ENCODE results near the gene OCA2.
"Not testable (repeated sequence)": the region's sequence is repeated elsewhere in the genome, so short reads cannot be mapped to it uniquely, and the experiment has no call there.

The OCA2 gene

DNA sequence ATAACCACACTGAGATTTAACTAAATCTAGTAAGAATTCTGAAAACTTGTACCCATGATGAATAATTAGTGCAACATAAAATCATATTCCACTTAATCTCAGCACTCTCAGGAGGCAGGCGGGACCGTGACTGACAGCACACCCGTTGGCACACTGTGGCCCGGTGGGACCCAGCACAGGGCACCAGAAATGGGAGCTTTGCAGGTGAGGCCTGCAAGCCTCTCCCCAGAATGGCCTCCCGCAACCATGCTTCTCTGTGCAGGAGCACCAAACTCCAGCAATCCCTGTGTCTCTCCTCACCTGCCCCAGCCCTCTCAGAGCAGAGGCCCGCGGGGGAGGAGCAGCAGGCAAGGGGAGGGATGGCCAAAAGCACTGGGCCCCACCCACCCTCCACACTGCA, 31.5 kb upstream of the OCA2 start:
- WGBS: 96% methylated on average over 7 of the region's 7 CpGs
- Histone ChIP-seq H3K4me3 (ENCODE audit: low read length) (no peak overlapping the region), H3K27ac (ENCODE audit: low read depth, low read length) (no peak overlapping the region), H3K36me3 (ENCODE audit: insufficient read depth, low read length) (peaks cover 75% of the 10 kb centered on the region), H3K4me1 (ENCODE audit: insufficient read depth, low read length) (0 out of 2 replicates have a peak, but pooled peaks cover 4% of the 10 kb centered on the region), H3K27me3 (ENCODE audit: insufficient read depth, low read length) (no peaks in the 10 kb centered on the region), H3K9ac (ENCODE audit: low read depth, low read length) (no peak overlapping the region), H3K9me3 (ENCODE audit: insufficient read depth, low read depth, low read length) (no peaks in the 10 kb centered on the region)

DNA sequence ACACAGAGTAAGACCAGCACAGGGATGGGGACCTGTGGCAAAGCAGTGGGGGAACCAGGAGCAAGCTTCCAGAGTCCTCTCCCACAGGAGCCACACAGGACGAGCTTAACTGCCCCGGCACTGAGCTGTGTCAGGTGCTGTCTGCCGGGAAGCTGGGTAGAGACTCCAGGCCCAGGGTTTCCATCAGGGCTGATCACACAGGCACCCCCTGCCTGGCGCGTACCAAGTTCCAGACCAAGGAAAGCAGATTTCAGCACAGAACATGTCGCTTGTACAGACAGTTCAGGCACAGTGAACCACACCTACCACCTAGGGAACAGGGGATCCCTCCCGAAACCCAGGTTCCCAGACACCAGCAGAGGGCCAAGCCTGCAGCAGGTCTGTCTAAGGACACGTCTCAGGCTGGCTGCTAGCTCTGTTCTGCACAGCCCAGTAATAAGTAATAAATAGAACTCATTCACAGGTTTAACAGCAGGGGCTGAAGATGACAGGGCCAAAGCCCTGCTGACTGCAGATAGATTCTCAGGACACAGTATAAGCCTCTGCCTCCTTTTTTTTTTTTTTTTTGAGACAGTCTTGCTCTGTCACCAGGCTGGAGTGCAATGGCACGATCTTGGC, 30.2 kb upstream of the OCA2 start:
- H3K9ac ChIP-seq (ENCODE audit: low read depth, low read length): no peak overlapping the region
- WGBS: 97% methylated on average over 9 of the region's 9 CpGs
- no peaks in the 10 kb centered on the region for H3K27me3 ChIP-seq (ENCODE audit: insufficient read depth, low read length)
- H3K4me1 ChIP-seq (ENCODE audit: insufficient read depth, low read length): no peaks in the 10 kb centered on the region
- H3K27ac ChIP-seq (ENCODE audit: low read depth, low read length): no peak overlapping the region
- H3K9me3 ChIP-seq (ENCODE audit: insufficient read depth, low read depth, low read length): no peaks in the 10 kb centered on the region
- H3K36me3 ChIP-seq (ENCODE audit: insufficient read depth, low read length): peaks cover 75% of the 10 kb centered on the region
- H3K4me3 ChIP-seq (ENCODE audit: low read length): no peak overlapping the region

DNA sequence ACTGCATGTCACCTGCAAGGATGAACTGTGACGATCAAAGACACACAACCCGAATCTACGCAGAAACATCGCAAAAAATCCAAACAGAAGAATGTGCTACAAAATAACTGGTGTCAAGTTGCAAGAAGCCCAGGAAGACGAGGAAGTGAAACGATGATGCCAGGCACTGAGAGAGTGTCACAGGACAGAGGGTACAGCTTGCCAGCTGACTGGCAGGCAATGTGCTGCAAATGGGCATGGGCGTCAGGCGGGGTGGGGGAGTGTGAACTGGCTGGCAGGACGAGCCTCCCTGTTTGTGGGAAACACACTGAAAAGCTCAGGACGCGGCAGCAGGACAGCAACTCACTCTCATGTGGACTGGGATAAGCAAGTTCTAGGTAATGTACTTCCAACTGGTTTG, 28.9 kb upstream of the OCA2 start:
- H3K27me3 ChIP-seq (ENCODE audit: insufficient read depth, low read length): no peaks in the 10 kb centered on the region
- no peak overlapping the region for H3K4me3 ChIP-seq (ENCODE audit: low read length)
- no peaks in the 10 kb centered on the region for H3K4me1 ChIP-seq (ENCODE audit: insufficient read depth, low read length)
- H3K9me3 ChIP-seq (ENCODE audit: insufficient read depth, low read depth, low read length): no peaks in the 10 kb centered on the region
- 94% methylated on average over 11 of the region's 11 CpGs for WGBS
- no peak overlapping the region for H3K27ac ChIP-seq (ENCODE audit: low read depth, low read length)
- H3K36me3 ChIP-seq (ENCODE audit: insufficient read depth, low read length): peaks cover 71% of the 10 kb centered on the region
- no peak overlapping the region for H3K9ac ChIP-seq (ENCODE audit: low read depth, low read length)

DNA sequence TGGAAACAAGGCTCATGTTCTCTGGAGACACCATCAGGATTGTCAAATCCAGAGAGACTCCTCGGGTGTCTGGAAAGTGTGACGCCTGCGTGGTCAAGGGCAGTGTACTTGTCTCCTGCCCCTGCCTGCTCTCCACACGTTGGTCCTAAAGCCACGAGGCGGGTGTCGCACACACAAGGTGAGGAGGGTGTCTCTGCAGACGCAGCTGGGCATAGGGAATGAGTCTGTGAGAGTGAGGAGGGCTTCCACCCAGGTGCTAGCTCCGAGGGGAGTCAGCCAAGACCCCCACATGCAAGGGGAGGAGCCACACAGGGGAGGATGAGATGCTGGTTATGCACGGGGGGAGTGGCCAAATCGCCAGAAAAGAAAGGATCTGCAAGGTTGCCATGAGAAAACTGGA, 27.9 kb upstream of the OCA2 start:
- peaks cover 66% of the 10 kb centered on the region for H3K36me3 ChIP-seq (ENCODE audit: insufficient read depth, low read length)
- no peak overlapping the region for H3K9ac ChIP-seq (ENCODE audit: low read depth, low read length)
- H3K4me1 ChIP-seq (ENCODE audit: insufficient read depth, low read length): no peaks in the 10 kb centered on the region
- H3K27me3 ChIP-seq (ENCODE audit: insufficient read depth, low read length): no peaks in the 10 kb centered on the region
- no peak overlapping the region for H3K4me3 ChIP-seq (ENCODE audit: low read length)
- no peak overlapping the region for H3K27ac ChIP-seq (ENCODE audit: low read depth, low read length)
- 86% methylated on average over 11 of the region's 11 CpGs for WGBS
- no peaks in the 10 kb centered on the region for H3K9me3 ChIP-seq (ENCODE audit: insufficient read depth, low read depth, low read length)

DNA sequence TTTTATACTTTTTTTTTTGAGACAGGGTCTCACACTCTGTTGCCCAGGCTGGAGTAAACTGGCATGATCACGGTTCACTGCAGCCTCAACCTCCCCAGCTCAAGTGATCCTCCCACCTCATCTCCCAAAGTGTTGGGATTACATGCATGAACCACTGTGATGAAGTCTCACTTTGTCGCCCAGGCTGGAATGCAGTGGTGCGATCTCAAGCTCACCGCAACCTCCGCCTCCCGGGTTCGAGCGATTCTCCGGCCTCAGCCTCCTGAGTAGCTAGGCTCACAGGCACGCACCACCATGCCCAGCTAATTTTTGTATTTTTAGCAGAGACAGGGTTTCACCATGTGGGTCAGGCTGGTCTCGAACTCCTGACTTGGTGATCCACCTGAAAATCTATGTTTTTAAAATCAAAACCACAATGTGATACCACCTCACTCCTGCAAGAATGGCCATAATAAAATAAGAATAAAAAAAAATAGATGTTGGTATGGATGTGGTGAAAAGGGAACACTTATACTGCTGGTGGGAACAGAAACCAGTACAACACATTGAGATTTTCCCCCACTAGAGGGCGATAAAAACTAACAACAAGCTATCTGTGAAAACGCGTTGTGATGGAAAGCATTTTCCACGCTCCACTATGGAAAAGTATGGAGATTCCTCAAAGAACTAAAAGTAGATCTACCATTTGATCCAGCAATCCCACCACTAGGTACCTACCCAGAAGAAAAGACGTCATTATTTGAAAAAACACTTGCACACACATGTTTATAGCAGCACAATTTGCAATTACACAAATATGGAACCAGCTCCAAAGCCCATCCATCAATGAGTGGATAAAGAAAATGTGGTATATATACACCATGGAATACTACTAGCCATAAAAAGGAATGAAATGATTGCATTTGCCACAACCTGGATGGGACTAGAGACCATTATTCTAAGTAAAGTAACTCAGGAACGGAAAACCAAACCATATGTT, 26.8 kb upstream of the OCA2 start:
- Histone ChIP-seq H3K27me3 (ENCODE audit: insufficient read depth, low read length) (no peaks in the 10 kb centered on the region), H3K4me1 (ENCODE audit: insufficient read depth, low read length) (no peaks in the 10 kb centered on the region), H3K27ac (ENCODE audit: low read depth, low read length) (no peak overlapping the region), H3K9me3 (ENCODE audit: insufficient read depth, low read depth, low read length) (no peaks in the 10 kb centered on the region), H3K36me3 (ENCODE audit: insufficient read depth, low read length) (peaks cover 60% of the 10 kb centered on the region), H3K4me3 (ENCODE audit: low read length) (no peak overlapping the region), H3K9ac (ENCODE audit: low read depth, low read length) (no peak overlapping the region)
- WGBS: 77% methylated on average over 17 of the region's 17 CpGs

DNA sequence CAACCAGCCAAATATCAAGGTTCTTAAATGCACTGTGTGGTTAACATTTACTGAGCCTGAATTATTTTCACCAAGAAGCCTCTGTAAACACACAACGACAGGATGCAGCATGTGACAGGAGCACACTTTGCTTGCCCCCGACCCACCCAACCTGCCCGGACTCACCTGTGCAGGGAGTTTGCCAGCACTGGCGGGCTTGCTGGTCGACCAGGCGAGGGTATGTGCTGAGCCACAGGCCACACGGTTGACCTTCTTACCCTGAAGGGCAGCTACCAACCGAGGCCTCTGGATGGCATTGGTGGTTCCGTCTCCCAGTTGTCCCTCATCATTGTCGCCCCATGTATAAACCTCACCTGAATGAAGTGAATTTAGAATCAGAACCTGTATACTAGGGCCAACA, 25.7 kb upstream of the OCA2 start:
- H3K9ac ChIP-seq (ENCODE audit: low read depth, low read length): no peak overlapping the region
- WGBS: 94% methylated on average over 10 of the region's 10 CpGs
- peaks cover 61% of the 10 kb centered on the region for H3K36me3 ChIP-seq (ENCODE audit: insufficient read depth, low read length)
- H3K4me1 ChIP-seq (ENCODE audit: insufficient read depth, low read length): no peaks in the 10 kb centered on the region
- no peaks in the 10 kb centered on the region for H3K9me3 ChIP-seq (ENCODE audit: insufficient read depth, low read depth, low read length)
- no peak overlapping the region for H3K27ac ChIP-seq (ENCODE audit: low read depth, low read length)
- no peaks in the 10 kb centered on the region for H3K27me3 ChIP-seq (ENCODE audit: insufficient read depth, low read length)
- H3K4me3 ChIP-seq (ENCODE audit: low read length): no peak overlapping the region

DNA sequence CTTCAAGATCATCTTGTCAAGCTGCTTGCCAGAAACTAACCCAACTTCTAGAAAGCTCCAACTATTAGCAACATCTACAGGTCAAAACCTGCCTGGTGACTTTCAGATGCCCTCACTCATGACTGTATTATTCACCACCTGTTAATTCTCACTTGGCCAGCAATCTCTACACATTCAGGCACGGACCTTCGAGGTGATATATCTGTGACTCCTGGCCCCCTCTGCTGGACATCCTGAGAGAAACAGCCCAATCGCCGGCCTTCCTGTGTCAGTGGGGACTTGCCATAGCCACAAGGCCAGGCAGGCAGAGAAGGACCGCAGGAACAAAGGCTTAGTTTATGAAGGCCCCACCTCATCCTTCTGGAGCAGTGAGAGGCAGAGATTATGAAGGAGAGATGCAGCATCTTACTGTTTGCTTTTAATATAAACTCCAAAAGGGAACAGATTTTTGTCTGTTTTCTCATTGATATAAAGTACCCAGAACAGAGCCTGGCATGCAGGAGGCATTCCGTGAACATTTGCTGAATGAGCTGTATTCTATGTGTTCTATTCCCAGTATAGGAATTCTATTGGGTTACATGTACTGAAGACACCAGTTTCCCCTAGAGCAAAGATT, 24.4 kb upstream of the OCA2 start:
- H3K4me3 ChIP-seq (ENCODE audit: low read length): no peak overlapping the region
- H3K27me3 ChIP-seq (ENCODE audit: insufficient read depth, low read length): no peaks in the 10 kb centered on the region
- H3K27ac ChIP-seq (ENCODE audit: low read depth, low read length): no peak overlapping the region
- no peak overlapping the region for H3K9ac ChIP-seq (ENCODE audit: low read depth, low read length)
- 56% methylated on average over 6 of the region's 6 CpGs for WGBS
- no peaks in the 10 kb centered on the region for H3K4me1 ChIP-seq (ENCODE audit: insufficient read depth, low read length)
- H3K9me3 ChIP-seq (ENCODE audit: insufficient read depth, low read depth, low read length): no peaks in the 10 kb centered on the region
- H3K36me3 ChIP-seq (ENCODE audit: insufficient read depth, low read length): peaks cover 62% of the 10 kb centered on the region

DNA sequence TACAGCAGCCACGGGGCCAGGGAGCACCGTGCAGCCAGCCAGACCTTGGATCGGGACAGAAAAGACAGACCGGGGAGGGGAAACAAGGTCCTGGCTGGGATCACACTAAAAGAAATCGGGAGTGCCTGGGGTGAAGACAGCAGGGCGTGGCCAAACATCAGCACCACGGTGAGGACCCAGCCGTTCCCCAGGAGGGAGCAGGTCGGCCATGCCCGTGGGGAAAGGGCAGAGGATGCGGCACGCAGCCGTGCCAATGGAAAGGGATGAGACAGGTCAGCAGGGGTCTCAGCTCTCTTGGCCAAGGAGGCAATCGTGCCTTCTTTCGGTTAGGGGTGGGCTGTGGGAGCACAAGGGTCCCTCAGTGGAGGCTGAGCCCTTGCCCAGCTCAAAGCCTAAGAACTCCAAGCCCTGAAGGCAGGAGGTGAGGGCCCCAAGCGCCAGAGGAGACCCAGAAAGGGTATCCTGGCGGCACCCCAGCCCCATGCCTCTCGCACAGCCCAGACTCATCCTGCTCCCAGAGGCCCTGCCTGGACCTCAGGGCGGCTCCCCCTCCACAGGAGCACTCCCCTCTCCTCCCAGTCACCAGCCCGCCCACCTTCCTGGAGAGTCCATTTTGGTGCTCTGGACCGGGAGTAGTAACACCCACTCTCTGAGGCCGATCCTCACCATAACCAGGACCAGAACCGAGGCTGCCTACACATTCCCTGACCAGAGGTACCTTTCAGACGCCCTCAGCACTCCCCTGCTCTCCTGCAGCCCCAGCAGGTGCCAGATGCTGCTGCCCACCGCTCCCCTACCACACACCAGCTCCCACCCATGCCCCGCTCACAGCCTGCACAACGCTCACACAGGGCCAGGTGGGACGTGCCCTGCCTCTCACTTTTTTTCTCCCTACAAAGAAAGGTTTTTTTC, 23.2 kb upstream of the OCA2 start:
- Histone ChIP-seq H3K4me3 (ENCODE audit: low read length) (no peak overlapping the region), H3K27me3 (ENCODE audit: insufficient read depth, low read length) (no peaks in the 10 kb centered on the region), H3K4me1 (ENCODE audit: insufficient read depth, low read length) (no peaks in the 10 kb centered on the region), H3K9me3 (ENCODE audit: insufficient read depth, low read depth, low read length) (no peaks in the 10 kb centered on the region), H3K27ac (ENCODE audit: low read depth, low read length) (no peak overlapping the region), H3K36me3 (ENCODE audit: insufficient read depth, low read length) (peaks cover 63% of the 10 kb centered on the region), H3K9ac (ENCODE audit: low read depth, low read length) (no peak overlapping the region)
- 89% methylated on average over 28 of the region's 28 CpGs for WGBS

DNA sequence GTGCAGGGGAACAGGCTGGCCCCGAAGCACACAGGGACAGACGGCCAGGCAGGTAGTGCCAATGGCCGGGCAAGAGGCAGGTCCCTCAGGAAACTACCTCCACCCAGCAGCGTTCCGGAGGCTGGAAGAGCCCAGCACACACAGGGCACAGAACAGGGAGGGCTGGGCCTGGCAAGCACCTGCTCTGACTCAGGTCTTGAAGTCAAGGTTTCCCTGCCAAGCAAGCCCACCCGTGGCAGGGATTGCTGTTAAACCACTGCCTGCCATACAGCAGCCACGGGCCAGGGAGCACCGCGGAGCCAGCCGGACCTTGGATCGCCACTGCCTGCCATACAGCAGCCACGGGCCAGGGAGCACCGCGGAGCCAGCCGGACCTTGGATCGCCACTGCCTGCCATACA, 22.5 kb upstream of the OCA2 start:
- H3K4me3 ChIP-seq (ENCODE audit: low read length); H3K9ac ChIP-seq (ENCODE audit: low read depth, low read length); H3K27ac ChIP-seq (ENCODE audit: low read depth, low read length); H3K9me3 ChIP-seq (ENCODE audit: insufficient read depth, low read depth, low read length); H3K4me1 ChIP-seq (ENCODE audit: insufficient read depth, low read length); H3K27me3 ChIP-seq (ENCODE audit: insufficient read depth, low read length): not testable (repeated sequence)
- 97% methylated on average over 10 of the region's 16 CpGs for WGBS
- H3K36me3 ChIP-seq (ENCODE audit: insufficient read depth, low read length): peaks cover 64% of the 10 kb centered on the region

DNA sequence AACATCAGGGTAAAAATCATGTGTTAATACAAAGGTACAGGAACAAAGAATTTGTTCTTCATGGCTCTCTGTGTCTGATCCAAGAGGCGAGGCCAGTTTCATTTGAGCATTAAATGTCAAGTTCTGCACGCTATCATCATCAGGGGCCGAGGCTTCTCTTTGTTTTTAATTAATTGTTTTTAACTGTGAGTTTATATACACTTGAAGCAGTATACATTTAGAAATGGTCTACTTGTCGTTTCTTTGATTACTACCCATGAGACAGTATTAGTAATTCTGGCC, 21.2 kb upstream of the OCA2 start:
- 94% methylated on average over 4 of the region's 4 CpGs for WGBS
- Histone ChIP-seq H3K9me3 (ENCODE audit: insufficient read depth, low read depth, low read length) (no peaks in the 10 kb centered on the region), H3K4me3 (ENCODE audit: low read length) (no peak overlapping the region), H3K9ac (ENCODE audit: low read depth, low read length) (no peak overlapping the region), H3K36me3 (ENCODE audit: insufficient read depth, low read length) (peaks cover 72% of the 10 kb centered on the region), H3K27me3 (ENCODE audit: insufficient read depth, low read length) (no peaks in the 10 kb centered on the region), H3K4me1 (ENCODE audit: insufficient read depth, low read length) (no peaks in the 10 kb centered on the region), H3K27ac (ENCODE audit: low read depth, low read length) (no peak overlapping the region)

DNA sequence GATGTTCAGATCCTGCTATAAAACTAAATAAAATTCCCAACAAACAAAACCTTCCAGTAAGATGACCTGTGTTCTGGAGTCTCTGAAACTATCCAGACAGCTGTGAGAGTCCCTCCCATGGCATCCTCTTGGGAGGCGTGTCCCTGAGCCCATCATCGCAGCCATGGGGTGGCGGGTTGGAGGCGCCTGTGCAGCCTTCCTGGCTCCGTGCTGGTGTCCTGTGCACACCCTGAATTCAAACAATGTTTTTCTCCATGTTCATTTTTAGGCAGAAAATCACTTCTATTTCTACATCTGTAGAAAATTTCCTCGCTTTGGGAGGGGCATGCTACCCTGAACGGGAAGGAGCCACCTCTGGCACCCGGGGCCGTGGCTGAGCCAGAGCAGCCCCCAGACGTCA, 19.4 kb upstream of the OCA2 start:
- no peak overlapping the region for H3K27ac ChIP-seq (ENCODE audit: low read depth, low read length)
- H3K36me3 ChIP-seq (ENCODE audit: insufficient read depth, low read length): peaks cover 79% of the 10 kb centered on the region
- WGBS: 95% methylated on average over 10 of the region's 10 CpGs
- no peaks in the 10 kb centered on the region for H3K4me1 ChIP-seq (ENCODE audit: insufficient read depth, low read length)
- no peaks in the 10 kb centered on the region for H3K9me3 ChIP-seq (ENCODE audit: insufficient read depth, low read depth, low read length)
- H3K27me3 ChIP-seq (ENCODE audit: insufficient read depth, low read length): no peaks in the 10 kb centered on the region
- no peak overlapping the region for H3K4me3 ChIP-seq (ENCODE audit: low read length)
- H3K9ac ChIP-seq (ENCODE audit: low read depth, low read length): no peak overlapping the region

All from HUES64 (cell line).